CD1c-positive myeloid dendritic cell (primary cell): ENCODE data around the gene TNS3.

Source experiments
- DNase-seq: peaks from one replicate; pipeline ENCODE4 v3.0.0-alpha.2; 2016; ENCODE audit errors: extremely low spot score

Gene TNS3

DNA sequence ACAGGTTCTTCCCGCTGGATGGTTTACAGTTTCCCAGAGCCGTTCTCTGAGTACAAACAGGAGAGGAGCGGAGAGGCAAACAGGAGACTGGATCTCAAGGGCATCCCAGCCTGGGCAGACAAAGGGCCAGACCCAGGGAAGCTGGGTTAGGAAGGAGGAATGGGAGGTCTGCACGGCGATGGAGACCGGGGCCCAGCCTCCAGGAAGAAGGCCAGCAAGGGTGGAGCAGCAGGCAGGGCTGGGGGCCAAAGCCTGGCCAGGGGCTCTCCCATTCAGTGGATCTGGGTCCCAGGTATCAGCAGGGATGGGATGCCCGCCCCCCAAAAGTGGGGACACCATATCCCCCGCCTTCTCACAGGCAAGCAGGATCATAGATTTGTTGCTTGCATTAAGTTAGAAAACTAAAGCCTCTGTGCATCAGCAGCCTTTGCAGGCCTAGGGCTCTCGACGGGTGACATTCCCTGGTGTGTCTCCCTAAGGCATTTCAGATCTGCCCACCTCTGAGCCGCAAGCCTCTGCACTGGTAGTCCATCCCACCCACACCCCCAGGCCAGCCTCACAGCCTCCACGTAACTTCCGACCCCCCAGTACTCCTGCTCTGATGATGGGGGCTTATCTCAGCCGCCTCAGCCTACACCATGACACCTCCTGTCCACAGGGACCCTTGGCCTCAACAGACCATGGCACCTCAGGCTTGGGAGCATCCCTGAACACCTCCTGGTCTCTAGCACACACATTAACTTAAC is 59.9 kb downstream of the TNS3 start:
- no peak for DNase-seq

- DNase-seq, result no peak
Measured at GRCh38 chr7:47521011-47521795, 60.7 kb downstream of the TNS3 start.

DNA sequence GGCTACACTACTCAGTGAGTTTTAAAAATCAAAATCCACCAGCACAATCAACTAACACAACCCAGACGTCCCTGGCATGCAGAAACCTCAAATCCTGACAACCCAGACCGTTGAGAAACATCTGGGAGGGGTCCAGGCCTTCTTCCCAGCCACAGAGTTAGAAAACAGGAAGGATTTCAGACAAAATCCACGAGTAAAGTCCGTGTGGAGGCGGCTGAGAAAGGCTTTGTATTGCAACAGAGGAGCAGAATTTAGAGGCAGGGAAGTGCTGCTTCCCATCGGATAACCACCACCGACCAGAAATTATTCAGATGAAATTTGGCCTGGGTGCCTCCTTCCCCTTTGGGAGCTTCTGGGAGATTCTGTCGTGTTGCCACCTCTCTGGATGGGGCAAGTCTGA is 61.5 kb downstream of the TNS3 start:
- DNase-seq, result peak; percentile 92

GRCh38 chr7:47518827-47519226 is 63.1 kb downstream of the TNS3 start:
- no peak for DNase-seq

DNA sequence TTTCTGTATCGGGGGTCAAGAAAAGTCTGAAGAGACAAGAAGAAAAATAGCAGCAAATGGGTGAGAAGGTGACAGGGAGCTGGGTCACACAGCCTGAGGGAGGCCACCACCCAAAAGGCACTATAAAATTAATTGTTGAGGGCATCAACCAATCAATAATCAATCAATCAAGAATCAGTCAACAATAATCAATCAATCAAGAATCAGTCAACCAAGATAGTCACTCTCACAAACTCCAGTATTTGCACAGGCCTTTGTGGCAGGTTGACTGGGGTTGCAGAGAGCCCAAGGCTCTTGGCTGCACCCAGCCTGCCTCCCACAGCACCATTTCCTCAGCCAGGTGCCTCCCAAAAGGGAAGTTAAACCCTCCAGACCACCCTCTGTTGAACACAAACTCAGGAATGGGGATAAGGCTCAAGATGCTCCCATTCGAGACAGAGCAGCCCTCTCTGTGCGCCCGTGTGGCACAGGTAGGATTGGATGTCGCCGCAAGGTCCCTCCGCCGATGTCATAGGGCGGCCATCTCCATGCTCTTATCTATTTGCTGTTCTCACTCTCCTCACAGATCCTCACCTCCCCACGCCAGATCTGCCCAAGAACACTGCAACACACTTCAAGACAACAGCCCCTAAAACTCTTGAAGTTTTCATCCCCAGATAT is 64.0 kb downstream of the TNS3 start:
- DNase-seq, result no peak

- DNase-seq, result no peak
Measured at GRCh38 chr7:47516985-47517600, 64.8 kb downstream of the TNS3 start.

GRCh38 chr7:47516386-47516785 is 65.5 kb downstream of the TNS3 start:
- DNase-seq, result no peak

- no peak for DNase-seq
Measured at GRCh38 chr7:47515305-47515834, 66.5 kb downstream of the TNS3 start.

- DNase-seq, result no peak
Measured at GRCh38 chr7:47514818-47515217, 67.1 kb downstream of the TNS3 start.

GRCh38 chr7:47514367-47514766 is 67.5 kb downstream of the TNS3 start:
- DNase-seq, result no peak

DNA sequence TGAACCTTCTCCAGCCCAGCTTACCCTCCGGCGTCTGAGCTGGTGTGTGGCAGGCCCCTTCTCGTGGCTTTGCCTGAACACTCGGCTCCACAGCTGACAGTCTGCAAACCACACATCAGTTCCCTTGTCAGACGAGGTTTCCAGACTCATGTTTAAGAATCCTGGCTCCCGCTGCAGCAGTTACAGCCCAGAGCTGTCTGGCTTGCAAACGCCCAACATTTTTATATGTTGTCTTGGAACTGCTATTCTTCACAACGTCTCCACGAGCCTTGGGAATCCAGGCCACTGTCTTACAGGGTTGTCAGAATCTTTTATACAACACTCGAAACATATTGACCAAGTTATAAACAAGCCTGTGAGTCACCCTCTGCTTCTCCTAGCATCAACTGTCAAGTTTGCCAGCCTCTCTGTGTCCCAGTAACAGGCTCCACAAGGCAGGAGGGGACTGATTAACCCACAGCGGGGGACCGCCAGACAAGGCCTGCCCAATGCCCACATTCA is 68.1 kb downstream of the TNS3 start:
- DNase-seq, result no peak

- DNase-seq, result no peak
Measured at GRCh38 chr7:47512481-47513176, 69.3 kb downstream of the TNS3 start.

- DNase-seq, result no peak
Measured at GRCh38 chr7:47511699-47512370, 70.1 kb downstream of the TNS3 start.

DNA sequence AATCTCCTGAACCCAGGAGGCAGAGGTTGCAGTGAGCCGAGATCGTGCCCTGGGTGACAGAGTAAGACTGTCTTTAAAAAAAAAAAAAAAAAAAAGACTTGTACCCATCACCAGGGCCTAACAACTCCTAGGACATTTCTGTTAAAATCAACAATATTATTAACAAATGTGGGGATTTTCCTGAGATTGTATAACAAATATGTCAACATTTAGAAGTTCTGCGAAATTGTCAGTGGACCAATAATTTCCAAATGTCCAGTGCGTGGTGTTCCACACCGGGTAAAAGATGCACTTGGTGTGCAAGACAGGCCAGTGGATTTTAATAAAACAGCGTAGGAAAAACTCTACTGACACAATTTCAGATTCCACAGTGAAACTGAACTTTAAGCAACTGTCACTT is 71.1 kb downstream of the TNS3 start:
- no peak for DNase-seq

GRCh38 chr7:47510192-47510591 is 71.7 kb downstream of the TNS3 start:
- DNase-seq, result no peak

DNA sequence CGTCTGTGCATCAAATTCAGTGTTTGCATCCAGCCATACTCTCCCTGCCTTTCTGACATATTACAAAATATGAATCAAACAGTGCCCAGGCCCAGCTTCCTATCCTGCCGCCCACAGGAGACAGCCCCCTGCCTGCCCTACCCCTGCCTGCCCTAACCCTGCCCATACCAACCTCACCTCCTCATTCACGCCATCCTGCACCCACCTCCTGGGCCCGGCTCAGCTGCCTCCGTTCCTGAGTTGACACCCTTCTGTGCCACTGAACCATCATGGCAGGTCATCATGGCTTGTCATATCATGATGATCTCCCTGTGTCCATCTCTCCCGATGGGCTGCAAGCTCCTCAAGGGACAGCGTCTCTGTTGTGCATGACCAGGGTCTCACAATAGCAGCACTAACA is 72.3 kb downstream of the TNS3 start:
- no peak for DNase-seq

DNA sequence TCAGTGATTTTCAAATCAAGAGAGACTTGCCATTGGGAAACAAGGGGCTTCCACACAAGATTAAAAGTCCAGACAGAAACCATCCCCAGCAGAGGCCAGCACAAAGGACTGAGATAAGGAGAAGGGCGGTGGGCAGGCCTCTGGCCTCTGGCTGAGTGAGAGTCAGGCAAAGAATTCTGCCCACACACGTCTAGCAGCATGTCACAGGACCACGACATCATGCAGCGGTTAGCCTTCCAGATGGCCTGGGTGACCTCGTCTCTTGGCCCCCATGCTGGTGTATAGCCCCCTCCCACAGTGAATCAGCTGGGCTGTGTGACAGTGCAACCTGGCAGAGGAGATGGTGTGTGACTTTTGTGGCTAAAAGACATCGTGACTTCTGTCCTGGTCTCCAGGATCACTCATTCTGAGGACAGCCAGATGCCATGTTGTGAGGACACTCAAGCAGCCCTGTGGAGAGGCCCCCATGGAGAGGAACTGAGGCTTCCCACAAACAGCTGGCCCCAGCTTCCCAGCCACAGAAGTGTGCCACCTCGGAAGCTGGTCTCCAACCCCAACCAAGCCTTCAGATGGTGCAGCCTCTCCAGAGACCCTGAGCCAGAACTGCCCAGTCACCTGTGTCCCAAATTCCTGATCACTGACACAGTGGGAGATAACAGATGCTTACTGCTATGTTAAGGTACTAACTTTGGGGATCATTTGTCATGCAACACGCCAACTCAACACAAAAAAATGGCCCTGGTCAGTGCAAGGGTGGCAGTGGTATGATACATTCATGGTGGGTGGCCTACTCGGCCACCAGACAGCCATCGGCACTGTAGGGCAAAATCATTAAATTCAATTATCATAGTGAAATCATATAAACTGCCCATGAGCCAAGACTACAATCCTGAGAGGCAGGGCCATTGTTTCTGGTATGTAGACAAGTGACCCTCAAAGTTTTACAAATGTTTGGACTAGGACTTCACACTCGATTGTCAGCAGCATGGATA is 73.2 kb downstream of the TNS3 start:
- peak; percentile 48 for DNase-seq

DNA sequence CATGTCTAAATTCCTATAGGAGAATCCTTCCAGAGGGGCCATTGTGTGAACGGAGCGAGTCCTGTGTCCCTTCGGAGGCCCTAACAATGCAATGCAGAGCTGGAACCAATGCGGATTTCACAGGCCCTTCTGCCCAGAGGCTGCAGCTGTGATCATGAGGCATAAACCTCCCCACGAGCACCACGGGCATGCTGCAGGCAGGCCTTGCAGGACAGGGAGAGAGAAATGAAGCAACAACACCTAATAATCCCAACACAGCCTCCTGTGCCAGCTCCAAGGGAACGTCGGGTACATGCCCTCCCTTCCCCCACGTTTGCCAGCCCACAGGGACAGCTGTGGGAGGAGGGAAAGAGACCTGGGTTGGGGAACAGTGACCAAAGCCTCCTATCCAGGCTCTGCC is 74.4 kb downstream of the TNS3 start:
- DNase-seq, result no peak
